ENCODE measurements around the gene NUDT8. TPM values are rescaled to one million over a fixed set of nuclear protein-coding genes. Genes with fewer than 3 reads are reported as not detected.

NUDT8 gene
- total RNA-seq, 1 experiment from 2014 or later: 13.2 TPM

DNA sequence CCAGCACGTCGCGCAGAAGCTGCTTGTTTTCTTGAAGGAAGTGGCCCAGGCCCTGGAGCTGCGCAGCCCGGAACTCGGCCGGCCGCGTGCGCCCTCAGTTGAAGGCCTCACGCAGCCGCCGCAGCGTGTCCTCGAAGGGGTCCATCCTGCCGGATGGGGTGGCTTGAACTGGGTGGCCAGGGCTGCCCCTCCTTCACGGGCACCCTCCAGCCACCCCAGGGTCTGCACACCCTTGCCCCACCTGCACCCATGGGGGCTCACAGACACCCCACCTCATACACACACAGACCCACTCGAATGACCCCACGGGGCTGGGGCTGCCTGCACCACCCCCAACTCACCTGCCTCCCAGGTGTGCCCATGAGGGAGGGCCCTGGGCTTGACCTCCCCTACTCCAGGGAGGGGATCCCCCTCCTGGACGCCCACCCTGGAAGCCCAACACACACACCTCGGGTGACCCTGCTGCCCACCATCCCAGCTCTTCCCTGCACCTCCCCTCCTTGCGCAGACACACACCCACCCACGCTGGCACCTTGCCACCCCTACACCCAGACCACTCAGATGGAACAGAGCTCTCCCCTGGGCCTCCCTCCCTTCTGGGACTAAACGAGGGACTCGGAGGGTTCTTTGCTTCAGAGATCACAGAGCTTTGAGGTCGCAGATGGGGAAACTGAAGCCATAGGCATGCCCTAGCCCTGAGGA, 37.9 kb upstream of the NUDT8 start:
- no peak for TF ChIP-seq SIN3A (IDR thresholded peaks at IDR 0.05; ENCODE audit: borderline replicate concordance, insufficient read depth, low read depth, low read length)
- TF ChIP-seq, protein P1, sequence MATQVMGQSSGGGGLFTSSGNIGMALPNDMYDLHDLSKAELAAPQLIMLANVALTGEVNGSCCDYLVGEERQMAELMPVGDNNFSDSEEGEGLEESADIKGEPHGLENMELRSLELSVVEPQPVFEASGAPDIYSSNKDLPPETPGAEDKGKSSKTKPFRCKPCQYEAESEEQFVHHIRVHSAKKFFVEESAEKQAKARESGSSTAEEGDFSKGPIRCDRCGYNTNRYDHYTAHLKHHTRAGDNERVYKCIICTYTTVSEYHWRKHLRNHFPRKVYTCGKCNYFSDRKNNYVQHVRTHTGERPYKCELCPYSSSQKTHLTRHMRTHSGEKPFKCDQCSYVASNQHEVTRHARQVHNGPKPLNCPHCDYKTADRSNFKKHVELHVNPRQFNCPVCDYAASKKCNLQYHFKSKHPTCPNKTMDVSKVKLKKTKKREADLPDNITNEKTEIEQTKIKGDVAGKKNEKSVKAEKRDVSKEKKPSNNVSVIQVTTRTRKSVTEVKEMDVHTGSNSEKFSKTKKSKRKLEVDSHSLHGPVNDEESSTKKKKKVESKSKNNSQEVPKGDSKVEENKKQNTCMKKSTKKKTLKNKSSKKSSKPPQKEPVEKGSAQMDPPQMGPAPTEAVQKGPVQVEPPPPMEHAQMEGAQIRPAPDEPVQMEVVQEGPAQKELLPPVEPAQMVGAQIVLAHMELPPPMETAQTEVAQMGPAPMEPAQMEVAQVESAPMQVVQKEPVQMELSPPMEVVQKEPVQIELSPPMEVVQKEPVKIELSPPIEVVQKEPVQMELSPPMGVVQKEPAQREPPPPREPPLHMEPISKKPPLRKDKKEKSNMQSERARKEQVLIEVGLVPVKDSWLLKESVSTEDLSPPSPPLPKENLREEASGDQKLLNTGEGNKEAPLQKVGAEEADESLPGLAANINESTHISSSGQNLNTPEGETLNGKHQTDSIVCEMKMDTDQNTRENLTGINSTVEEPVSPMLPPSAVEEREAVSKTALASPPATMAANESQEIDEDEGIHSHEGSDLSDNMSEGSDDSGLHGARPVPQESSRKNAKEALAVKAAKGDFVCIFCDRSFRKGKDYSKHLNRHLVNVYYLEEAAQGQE (IDR thresholded peaks at IDR 0.05; ENCODE audit: insufficient read depth in 1 of 2, low read depth in 2 of 2, low read length in 1 of 2): no peak
- TF ChIP-seq, protein P2, sequence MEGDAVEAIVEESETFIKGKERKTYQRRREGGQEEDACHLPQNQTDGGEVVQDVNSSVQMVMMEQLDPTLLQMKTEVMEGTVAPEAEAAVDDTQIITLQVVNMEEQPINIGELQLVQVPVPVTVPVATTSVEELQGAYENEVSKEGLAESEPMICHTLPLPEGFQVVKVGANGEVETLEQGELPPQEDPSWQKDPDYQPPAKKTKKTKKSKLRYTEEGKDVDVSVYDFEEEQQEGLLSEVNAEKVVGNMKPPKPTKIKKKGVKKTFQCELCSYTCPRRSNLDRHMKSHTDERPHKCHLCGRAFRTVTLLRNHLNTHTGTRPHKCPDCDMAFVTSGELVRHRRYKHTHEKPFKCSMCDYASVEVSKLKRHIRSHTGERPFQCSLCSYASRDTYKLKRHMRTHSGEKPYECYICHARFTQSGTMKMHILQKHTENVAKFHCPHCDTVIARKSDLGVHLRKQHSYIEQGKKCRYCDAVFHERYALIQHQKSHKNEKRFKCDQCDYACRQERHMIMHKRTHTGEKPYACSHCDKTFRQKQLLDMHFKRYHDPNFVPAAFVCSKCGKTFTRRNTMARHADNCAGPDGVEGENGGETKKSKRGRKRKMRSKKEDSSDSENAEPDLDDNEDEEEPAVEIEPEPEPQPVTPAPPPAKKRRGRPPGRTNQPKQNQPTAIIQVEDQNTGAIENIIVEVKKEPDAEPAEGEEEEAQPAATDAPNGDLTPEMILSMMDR (IDR thresholded peaks at IDR 0.05): no peak
- TF ChIP-seq POLR2AphosphoS5 (IDR thresholded peaks at IDR 0.05; ENCODE audit: low read depth, low read length): no peak
- TF ChIP-seq TCF7L2 (IDR thresholded peaks at IDR 0.05; ENCODE audit: low read depth, low read length): no peak
- intact Hi-C loops (cut with micrococcal nuclease; ENCODE audit: unreplicated experiment): no loop called here
- CTCF ChIA-PET: interaction anchor here (0.6 kb wide), 1 partner anchor 11 kb away, joined by 4 read pairs; no protein-coding TSS in a partner anchor
- ATAC-seq (no peak), DNase-seq (ENCODE audit: low read depth, low spot score) (no peak)
- Histone ChIP-seq H3K9me3 (ENCODE audit: control insufficient read depth, insufficient read depth, low read depth, low read length) (no peaks in the 10 kb centered on the region), H3K36me3 (ENCODE audit: control insufficient read depth, insufficient read depth, low read length) (no peaks in the 10 kb centered on the region), H3K4me3 (ENCODE audit: low read depth in 2 of 2, low read length in 2 of 2) (no peak overlapping the region), H3K27ac (ENCODE audit: low read length) (no peak overlapping the region), H3K4me1 (ENCODE audit: control insufficient read depth, insufficient read depth, low read length) (no peaks in the 10 kb centered on the region), H3K27me3 (ENCODE audit: control insufficient read depth, insufficient read depth, low read length) (no peaks in the 10 kb centered on the region)
- in situ Hi-C loops (cut with HindIII; ENCODE audit: low pct_unique_long_range_greater_than_20kb, low sequenced_read_pairs): no loop called here
- POLR2A ChIA-PET: no interaction called here
- no TSS peak for BruUV-seq (replicated peaks)

DNA sequence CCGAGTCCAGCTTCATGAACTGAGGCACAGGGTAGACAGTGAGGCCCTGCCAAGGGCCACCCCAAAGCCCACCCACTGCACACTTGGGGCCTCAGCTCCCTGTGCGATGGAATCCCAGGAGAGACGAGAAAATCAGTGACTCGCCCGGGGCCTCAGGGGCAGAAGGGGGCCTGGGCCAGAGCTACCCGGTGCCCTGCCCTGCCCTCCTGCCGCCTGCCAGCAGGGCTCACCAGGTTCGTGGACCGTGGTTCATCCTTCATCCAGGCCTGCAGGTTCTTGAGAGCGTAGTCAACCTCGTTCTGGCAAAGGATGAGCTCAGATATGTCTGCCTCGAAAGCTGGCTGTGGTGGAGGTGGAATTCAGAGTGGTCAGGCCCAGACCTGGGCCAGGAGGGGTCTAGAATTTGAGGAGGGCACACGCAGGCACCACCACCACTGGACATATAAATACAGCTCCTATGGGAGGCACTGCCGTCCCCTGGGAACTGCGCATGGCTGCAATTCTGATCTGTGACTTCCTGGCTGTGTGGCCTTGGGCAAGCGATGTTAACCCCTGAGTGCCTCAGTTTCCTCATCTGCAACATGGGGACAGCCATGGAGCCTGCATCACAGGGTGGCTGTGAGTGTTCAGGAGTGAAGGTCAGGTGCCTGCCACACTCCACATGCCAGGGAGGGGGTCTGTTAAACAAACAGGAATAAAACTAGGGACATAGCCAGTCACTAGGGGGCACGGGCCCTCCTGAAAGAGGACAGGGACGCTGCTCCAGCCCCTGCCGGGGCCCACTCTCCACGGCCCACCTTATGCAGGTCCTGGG, 37.1 kb upstream of the NUDT8 start:
- intact Hi-C loops (cut with micrococcal nuclease; ENCODE audit: unreplicated experiment) (no loop called here), in situ Hi-C loops (cut with HindIII; ENCODE audit: low pct_unique_long_range_greater_than_20kb, low sequenced_read_pairs) (no loop called here)
- 0 out of 2 replicates have a peak, but pooled peaks have one; percentile 32 for ATAC-seq
- DNase-seq (ENCODE audit: low read depth, low spot score): no peak
- Histone ChIP-seq H3K27ac (ENCODE audit: low read length) (no peak overlapping the region), H3K36me3 (ENCODE audit: control insufficient read depth, insufficient read depth, low read length) (no peaks in the 10 kb centered on the region), H3K27me3 (ENCODE audit: control insufficient read depth, insufficient read depth, low read length) (no peaks in the 10 kb centered on the region), H3K4me1 (ENCODE audit: control insufficient read depth, insufficient read depth, low read length) (no peaks in the 10 kb centered on the region), H3K9me3 (ENCODE audit: control insufficient read depth, insufficient read depth, low read depth, low read length) (no peaks in the 10 kb centered on the region), H3K4me3 (ENCODE audit: low read depth in 2 of 2, low read length in 2 of 2) (no peak overlapping the region)
- ChIA-PET CTCF (interaction anchor here (0.9 kb wide), 1 partner anchor 37 kb away, joined by 3 read pairs; the partner anchor contains the start of gene NUDT8), POLR2A (no interaction called here)
- TF ChIP-seq, protein P1 (IDR thresholded peaks at IDR 0.05; ENCODE audit: insufficient read depth in 1 of 2, low read depth in 2 of 2, low read length in 1 of 2): no peak
- TF ChIP-seq SIN3A (IDR thresholded peaks at IDR 0.05; ENCODE audit: borderline replicate concordance, insufficient read depth, low read depth, low read length) (no peak), POLR2AphosphoS5 (IDR thresholded peaks at IDR 0.05; ENCODE audit: low read depth, low read length) (no peak), TCF7L2 (IDR thresholded peaks at IDR 0.05; ENCODE audit: low read depth, low read length) (no peak)
- TF ChIP-seq, protein P2 (IDR thresholded peaks at IDR 0.05): no peak
- BruUV-seq (replicated peaks): no TSS peak
